ENCODE results near the gene PRPF18. TPM values are rescaled to one million over a fixed set of nuclear protein-coding genes. Genes with fewer than 3 reads are reported as not detected.

Gene PRPF18
- total and polyA plus RNA-seq, 2 donors = 23.5 to 35.8 TPM

DNA sequence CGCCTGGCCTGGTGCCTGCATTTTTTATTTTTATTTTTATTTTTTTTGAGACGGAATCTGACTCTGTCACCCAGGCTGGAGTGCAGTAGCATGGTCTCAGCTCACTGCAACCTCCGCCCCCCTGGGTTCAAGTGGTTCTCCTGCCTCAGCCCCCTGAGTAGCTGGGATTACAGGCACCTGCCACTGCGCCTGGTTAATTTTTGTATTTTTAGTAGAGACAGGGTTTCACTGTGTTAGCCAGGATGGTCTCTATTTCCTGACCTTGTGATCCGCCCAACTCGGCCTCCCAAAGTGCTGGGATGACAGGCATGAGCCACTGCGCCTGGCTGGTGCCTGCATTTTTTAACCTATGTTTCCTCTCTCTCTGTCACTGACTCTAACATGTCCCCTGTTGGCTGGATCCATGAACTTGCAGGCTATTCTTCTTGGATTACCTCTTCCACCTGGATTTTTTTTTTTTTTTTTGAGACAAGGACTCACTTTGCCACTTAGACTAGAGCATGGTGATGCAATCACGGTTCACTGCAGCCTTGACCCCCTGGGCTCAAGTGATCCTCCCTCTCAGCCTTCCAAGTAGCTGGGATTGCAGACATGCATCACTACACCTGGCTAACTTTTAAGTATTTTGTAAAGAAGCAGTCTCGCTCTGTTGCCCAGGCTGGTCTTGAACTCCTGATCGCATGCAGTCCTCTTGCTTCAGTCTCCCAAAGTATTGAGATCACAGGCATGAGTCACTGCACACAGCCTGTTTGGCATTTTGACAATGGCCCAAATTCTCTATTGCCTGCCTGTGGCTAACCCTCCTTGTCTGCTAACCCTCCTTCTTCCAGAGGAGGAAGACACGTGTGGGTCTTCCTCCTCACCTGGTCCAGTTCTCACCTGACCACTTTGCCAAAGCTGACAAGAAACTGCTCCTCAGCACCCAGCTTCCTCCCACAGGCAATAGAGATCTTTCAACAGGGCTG, 23.0 kb upstream of the PRPF18 start:
- Histone ChIP-seq H3K9me3 (ENCODE audit: control insufficient read depth in 2 of 2, insufficient read depth in 1 of 2, low read length in 1 of 2) (no peaks in the 10 kb centered on the region), H3K4me1 (ENCODE audit: control insufficient read depth in 2 of 2, insufficient read depth in 2 of 2, low read length in 2 of 2) (no peaks in the 10 kb centered on the region), H3K36me3 (ENCODE audit: control insufficient read depth in 2 of 2, insufficient read depth in 2 of 2, low read length in 1 of 2) (no peaks in the 10 kb centered on the region), H3K27me3 (ENCODE audit: control insufficient read depth in 2 of 2, insufficient read depth in 1 of 2, low read length in 1 of 2) (no peaks in the 10 kb centered on the region), H3K4me3 (ENCODE audit: low read length in 2 of 2) (no peak overlapping the region), H3K27ac (ENCODE audit: low read depth in 1 of 2, low read length in 1 of 2) (no peak overlapping the region)
- DNase-seq (ENCODE audit: low read depth in 6 of 9, low spot score in 9 of 9) = no peak
- 88% methylated on average over 11 of the region's 11 CpGs for WGBS

DNA sequence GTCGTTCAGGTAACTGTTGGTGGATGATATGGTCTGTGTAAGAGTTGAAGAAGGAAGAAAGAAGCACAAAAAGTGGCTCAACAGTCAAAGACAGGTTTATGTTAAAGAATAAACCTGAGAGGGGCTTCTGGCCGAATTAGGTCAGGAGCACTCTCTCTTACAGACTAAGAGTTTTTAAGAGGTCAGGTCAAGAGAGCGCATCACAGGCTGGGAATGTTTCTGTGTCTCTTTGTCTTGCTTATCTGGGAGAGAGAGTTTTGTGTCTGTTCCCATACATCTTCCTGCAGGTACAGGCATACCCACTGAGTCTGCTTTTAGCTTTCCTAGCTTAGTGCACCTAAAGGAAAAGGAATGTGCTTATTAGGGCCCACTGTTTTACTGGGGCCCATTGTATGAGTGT, 22.2 kb upstream of the PRPF18 start:
- Histone ChIP-seq H3K27me3 (ENCODE audit: control insufficient read depth in 2 of 2, insufficient read depth in 1 of 2, low read length in 1 of 2) (no peaks in the 10 kb centered on the region), H3K9me3 (ENCODE audit: control insufficient read depth in 2 of 2, insufficient read depth in 1 of 2, low read length in 1 of 2) (no peaks in the 10 kb centered on the region), H3K4me3 (ENCODE audit: low read length in 2 of 2) (no peak overlapping the region), H3K27ac (ENCODE audit: low read depth in 1 of 2, low read length in 1 of 2) (no peak overlapping the region), H3K4me1 (ENCODE audit: control insufficient read depth in 2 of 2, insufficient read depth in 2 of 2, low read length in 2 of 2) (no peaks in the 10 kb centered on the region), H3K36me3 (ENCODE audit: control insufficient read depth in 2 of 2, insufficient read depth in 2 of 2, low read length in 1 of 2) (no peaks in the 10 kb centered on the region)
- no peak for DNase-seq (ENCODE audit: low read depth in 6 of 9, low spot score in 9 of 9)
- 94% methylated on average over 3 of the region's 3 CpGs for WGBS

DNA sequence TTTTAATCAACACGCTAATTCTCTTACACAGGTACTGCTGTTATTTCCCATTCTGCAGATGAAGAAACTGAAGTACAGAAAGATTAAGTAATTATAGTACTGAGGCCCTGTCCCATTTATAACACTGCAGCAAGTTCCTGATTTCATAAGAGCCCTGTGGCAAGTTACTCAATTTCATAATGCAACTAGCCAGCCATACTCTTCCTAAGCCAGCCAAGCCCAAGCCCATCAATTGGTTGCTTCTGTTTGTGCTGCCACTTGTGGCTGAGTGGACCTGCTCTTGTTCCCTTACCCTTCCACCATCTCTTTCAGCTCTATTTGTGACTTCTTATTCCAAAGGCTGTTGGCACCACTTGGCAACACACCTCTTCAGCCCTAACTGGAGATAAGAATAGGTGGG, 19.7 kb upstream of the PRPF18 start:
- Histone ChIP-seq H3K4me1 (ENCODE audit: control insufficient read depth in 2 of 2, insufficient read depth in 2 of 2, low read length in 2 of 2) (no peaks in the 10 kb centered on the region), H3K4me3 (ENCODE audit: low read length in 2 of 2) (no peak overlapping the region), H3K27ac (ENCODE audit: low read depth in 1 of 2, low read length in 1 of 2) (no peak overlapping the region), H3K9me3 (ENCODE audit: control insufficient read depth in 2 of 2, insufficient read depth in 1 of 2, low read length in 1 of 2) (no peaks in the 10 kb centered on the region), H3K27me3 (ENCODE audit: control insufficient read depth in 2 of 2, insufficient read depth in 1 of 2, low read length in 1 of 2) (no peaks in the 10 kb centered on the region), H3K36me3 (ENCODE audit: control insufficient read depth in 2 of 2, insufficient read depth in 2 of 2, low read length in 1 of 2) (no peaks in the 10 kb centered on the region)
- no peak for DNase-seq (ENCODE audit: low read depth in 6 of 9, low spot score in 9 of 9)
- 62% methylated on average over 1 of the region's 1 CpG for WGBS

DNA sequence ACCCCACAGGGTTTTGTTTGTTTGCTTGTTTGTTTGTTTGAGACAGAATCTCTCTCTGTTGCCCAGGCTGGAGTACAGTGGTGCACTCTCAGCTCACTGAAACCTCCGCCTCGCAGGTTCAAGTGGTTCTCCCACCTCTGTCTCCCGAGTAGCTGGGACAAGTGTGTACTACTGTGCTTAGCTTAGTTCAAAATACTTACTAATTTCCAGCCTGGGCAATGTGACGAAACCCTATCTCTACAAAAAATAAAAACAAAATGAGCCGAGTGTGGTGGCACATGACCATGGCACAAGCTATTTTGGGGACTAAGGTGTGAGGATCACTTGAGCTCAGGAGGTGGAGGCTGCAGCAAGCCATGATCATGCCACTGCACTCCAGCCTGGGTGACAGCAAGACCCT, 15.2 kb upstream of the PRPF18 start:
- DNase-seq (ENCODE audit: low read depth in 6 of 9, low spot score in 9 of 9) = no peak
- H3K27ac ChIP-seq (ENCODE audit: low read depth in 1 of 2, low read length in 1 of 2) = no peak overlapping the region
- WGBS = 77% methylated on average over 5 of the region's 5 CpGs

DNA sequence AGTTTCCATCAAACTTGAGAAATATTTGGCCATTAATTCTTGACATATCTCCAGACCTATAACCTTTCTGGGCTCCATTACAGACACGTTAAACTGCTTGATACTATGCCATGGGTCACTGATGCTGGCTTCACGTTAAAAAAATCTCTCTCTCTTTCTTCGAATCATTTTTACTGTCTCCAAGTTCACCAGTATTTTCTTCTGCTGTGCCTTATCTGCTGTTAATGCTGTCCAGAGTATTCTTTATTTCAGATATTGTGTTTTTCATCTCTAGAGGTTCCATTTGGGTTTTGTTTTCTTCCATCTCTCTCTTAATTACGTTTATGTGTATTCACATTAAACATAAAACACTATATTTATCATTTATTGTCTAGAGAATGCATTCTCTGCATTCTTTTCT, 12.8 kb upstream of the PRPF18 start:
- WGBS = 85% methylated on average over 4 of the region's 4 CpGs
- no peak overlapping the region for H3K4me3 ChIP-seq (ENCODE audit: low read length in 2 of 2)
- no peaks in the 10 kb centered on the region for H3K9me3 ChIP-seq (ENCODE audit: control insufficient read depth in 2 of 2, insufficient read depth in 1 of 2, low read length in 1 of 2)
- H3K27ac ChIP-seq (ENCODE audit: low read depth in 1 of 2, low read length in 1 of 2) = no peak overlapping the region
- H3K36me3 ChIP-seq (ENCODE audit: control insufficient read depth in 2 of 2, insufficient read depth in 2 of 2, low read length in 1 of 2) = no peaks in the 10 kb centered on the region
- DNase-seq (ENCODE audit: low read depth in 6 of 9, low spot score in 9 of 9) = no peak
- H3K27me3 ChIP-seq (ENCODE audit: control insufficient read depth in 2 of 2, insufficient read depth in 1 of 2, low read length in 1 of 2) = no peaks in the 10 kb centered on the region
- H3K4me1 ChIP-seq (ENCODE audit: control insufficient read depth in 2 of 2, insufficient read depth in 2 of 2, low read length in 2 of 2) = no peaks in the 10 kb centered on the region

More for the DNA sequence above, 15.2 kb upstream of the PRPF18 start:
- Histone ChIP-seq H3K36me3 (ENCODE audit: control insufficient read depth in 2 of 2, insufficient read depth in 2 of 2, low read length in 1 of 2) (no peaks in the 10 kb centered on the region), H3K4me1 (ENCODE audit: control insufficient read depth in 2 of 2, insufficient read depth in 2 of 2, low read length in 2 of 2) (no peaks in the 10 kb centered on the region), H3K9me3 (ENCODE audit: control insufficient read depth in 2 of 2, insufficient read depth in 1 of 2, low read length in 1 of 2) (no peaks in the 10 kb centered on the region), H3K4me3 (ENCODE audit: low read length in 2 of 2) (no peak overlapping the region), H3K27me3 (ENCODE audit: control insufficient read depth in 2 of 2, insufficient read depth in 1 of 2, low read length in 1 of 2) (no peaks in the 10 kb centered on the region)

DNA sequence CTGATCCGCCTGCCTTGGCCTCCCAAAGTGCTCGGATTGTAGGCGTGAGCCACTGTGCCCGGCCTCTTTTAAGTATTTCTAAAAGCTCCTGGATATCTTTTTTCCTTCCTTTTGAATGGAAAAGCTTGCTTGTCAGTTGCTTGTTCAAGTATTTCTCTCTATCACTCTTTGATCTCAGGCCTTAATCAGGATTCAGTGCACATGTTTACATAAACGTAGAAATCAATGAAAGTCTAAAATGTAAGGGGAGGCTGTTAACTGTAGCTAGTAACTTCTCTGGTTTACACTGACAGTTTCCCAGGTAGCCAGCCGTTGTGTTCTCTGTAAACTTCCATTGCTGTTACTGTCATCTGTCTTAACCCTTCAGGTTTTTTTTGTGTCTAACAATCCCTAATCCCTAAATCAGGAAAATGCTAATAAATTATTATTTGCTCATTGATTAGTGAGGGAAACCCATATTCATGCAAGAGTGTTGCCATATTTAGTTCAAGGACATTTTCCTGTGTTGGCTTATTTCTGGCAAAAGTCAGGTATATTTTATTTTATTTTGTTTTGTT, 1.5 kb upstream of the PRPF18 start:
- peaks cover 6 to 11% of the 10 kb centered on the region in 2 donors for H3K27me3 ChIP-seq (ENCODE audit: control insufficient read depth in 2 of 2, insufficient read depth in 1 of 2, low read length in 1 of 2)
- H3K27ac ChIP-seq (ENCODE audit: low read depth in 1 of 2, low read length in 1 of 2) = no peak overlapping the region
- no peak overlapping the region for H3K4me3 ChIP-seq (ENCODE audit: low read length in 2 of 2)
- DNase-seq (ENCODE audit: low read depth in 6 of 9, low spot score in 9 of 9) = no peak
- H3K4me1 ChIP-seq (ENCODE audit: control insufficient read depth in 2 of 2, insufficient read depth in 2 of 2, low read length in 2 of 2) = peaks cover 8 to 11% of the 10 kb centered on the region in 2 donors
- 97% methylated on average over 6 of the region's 6 CpGs for WGBS
- H3K36me3 ChIP-seq (ENCODE audit: control insufficient read depth in 2 of 2, insufficient read depth in 2 of 2, low read length in 1 of 2) = no peaks in the 10 kb centered on the region
- no peaks in the 10 kb centered on the region for H3K9me3 ChIP-seq (ENCODE audit: control insufficient read depth in 2 of 2, insufficient read depth in 1 of 2, low read length in 1 of 2)

DNA sequence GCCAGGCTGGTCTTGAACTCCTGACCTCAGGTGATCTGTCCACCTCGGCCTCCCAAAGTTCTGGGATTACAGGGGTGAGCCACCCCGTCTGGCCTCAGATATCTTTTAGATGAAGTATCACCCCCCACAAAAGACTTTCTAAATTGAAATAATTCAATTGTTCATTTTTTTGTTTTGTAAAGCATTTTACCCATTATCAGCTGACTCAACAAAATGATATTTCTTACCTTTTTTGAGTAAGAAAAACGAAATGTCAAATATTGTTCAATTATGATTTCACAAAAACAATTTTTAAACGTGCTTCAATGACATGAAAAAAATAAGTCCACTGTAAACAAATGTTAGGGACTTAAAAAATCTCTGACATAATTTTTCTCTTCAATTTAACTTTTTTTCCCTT, 822 bp upstream of the PRPF18 start:
- 88% methylated on average over 4 of the region's 4 CpGs for WGBS
- no peaks in the 10 kb centered on the region for H3K36me3 ChIP-seq (ENCODE audit: control insufficient read depth in 2 of 2, insufficient read depth in 2 of 2, low read length in 1 of 2)
- no peak overlapping the region for H3K27ac ChIP-seq (ENCODE audit: low read depth in 1 of 2, low read length in 1 of 2)

DNA sequence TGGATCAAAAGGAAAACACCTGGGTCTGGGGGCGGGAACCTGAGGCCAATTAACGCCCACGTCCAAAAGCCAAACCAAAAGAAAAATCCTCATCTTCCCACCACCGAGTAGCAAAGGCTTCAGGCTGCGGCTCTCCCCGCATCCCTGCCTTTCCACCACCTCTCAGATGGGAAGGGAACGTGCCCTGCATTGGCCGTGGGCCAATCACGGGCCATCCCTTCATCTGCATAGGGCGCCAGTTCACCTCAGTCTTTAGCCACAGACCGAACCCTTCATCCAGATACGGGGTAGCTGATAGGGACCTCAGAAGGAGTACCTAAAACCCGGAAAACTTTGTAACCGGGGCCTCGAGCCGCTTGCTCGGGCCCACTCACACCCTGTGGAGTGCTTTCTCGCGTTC, 626 bp downstream of the PRPF18 start:
- H3K27ac ChIP-seq (ENCODE audit: low read depth in 1 of 2, low read length in 1 of 2) = no peak overlapping the region

More for the DNA sequence above, 822 bp upstream of the PRPF18 start:
- Histone ChIP-seq H3K4me3 (ENCODE audit: low read length in 2 of 2) (no peak overlapping the region), H3K27me3 (ENCODE audit: control insufficient read depth in 2 of 2, insufficient read depth in 1 of 2, low read length in 1 of 2) (peaks cover 6 to 11% of the 10 kb centered on the region in 2 donors), H3K4me1 (ENCODE audit: control insufficient read depth in 2 of 2, insufficient read depth in 2 of 2, low read length in 2 of 2) (peaks cover 8 to 11% of the 10 kb centered on the region in 2 donors), H3K9me3 (ENCODE audit: control insufficient read depth in 2 of 2, insufficient read depth in 1 of 2, low read length in 1 of 2) (no peaks in the 10 kb centered on the region)
- DNase-seq (ENCODE audit: low read depth in 6 of 9, low spot score in 9 of 9) = no peak

DNA sequence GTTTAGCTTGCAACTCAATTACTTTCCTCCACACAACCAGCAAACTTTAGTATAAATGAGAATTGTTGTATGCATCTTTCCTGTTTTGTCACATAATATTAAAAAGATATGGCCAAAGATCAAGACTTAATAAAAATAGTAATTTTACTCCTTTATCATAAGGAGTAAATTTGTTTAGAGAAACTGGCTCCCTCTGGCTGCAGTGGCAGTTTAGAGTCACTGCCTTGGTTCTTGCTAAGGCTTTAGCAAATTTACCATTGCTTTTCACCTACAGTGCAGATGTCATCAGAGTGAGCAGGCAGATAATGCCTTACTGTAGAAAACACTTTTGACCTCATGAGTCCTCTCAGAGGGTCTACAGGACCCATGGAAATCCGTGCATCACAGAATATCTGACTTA, 2.6 kb downstream of the PRPF18 start:
- no peak for DNase-seq (ENCODE audit: low read depth in 6 of 9, low spot score in 9 of 9)
- H3K27me3 ChIP-seq (ENCODE audit: control insufficient read depth in 2 of 2, insufficient read depth in 1 of 2, low read length in 1 of 2) = peaks cover 4 to 6% of the 10 kb centered on the region in 2 donors
- H3K4me3 ChIP-seq (ENCODE audit: low read length in 2 of 2) = no peak overlapping the region
- H3K9me3 ChIP-seq (ENCODE audit: control insufficient read depth in 2 of 2, insufficient read depth in 1 of 2, low read length in 1 of 2) = no peaks in the 10 kb centered on the region
- H3K27ac ChIP-seq (ENCODE audit: low read depth in 1 of 2, low read length in 1 of 2) = no peak overlapping the region
- 96% methylated on average over 1 of the region's 1 CpG for WGBS
- H3K4me1 ChIP-seq (ENCODE audit: control insufficient read depth in 2 of 2, insufficient read depth in 2 of 2, low read length in 2 of 2) = peaks cover 8 to 11% of the 10 kb centered on the region in 2 donors
- H3K36me3 ChIP-seq (ENCODE audit: control insufficient read depth in 2 of 2, insufficient read depth in 2 of 2, low read length in 1 of 2) = peaks cover 14 to 19% of the 10 kb centered on the region in 2 donors

More for the DNA sequence above, 626 bp downstream of the PRPF18 start:
- Histone ChIP-seq H3K9me3 (ENCODE audit: control insufficient read depth in 2 of 2, insufficient read depth in 1 of 2, low read length in 1 of 2) (no peaks in the 10 kb centered on the region), H3K4me1 (ENCODE audit: control insufficient read depth in 2 of 2, insufficient read depth in 2 of 2, low read length in 2 of 2) (peaks cover 8 to 11% of the 10 kb centered on the region in 2 donors), H3K4me3 (ENCODE audit: low read length in 2 of 2) (peak overlapping the region; percentile 77 to 99), H3K36me3 (ENCODE audit: control insufficient read depth in 2 of 2, insufficient read depth in 2 of 2, low read length in 1 of 2) (peaks cover 2 to 8% of the 10 kb centered on the region in 2 donors), H3K27me3 (ENCODE audit: control insufficient read depth in 2 of 2, insufficient read depth in 1 of 2, low read length in 1 of 2) (peaks cover 6 to 10% of the 10 kb centered on the region in 2 donors)
- 3% methylated on average over 19 of the region's 19 CpGs for WGBS
- peak in 2 of 9 donors; percentile 4 to 5 for DNase-seq (ENCODE audit: low read depth in 6 of 9, low spot score in 9 of 9)
